ELR (cell line): Measurements from ENCODE around the gene AGPAT4.

ENCODE experiments used
- DNase-seq: peaks from one replicate; pipeline ENCODE4 v3.0.0-alpha.2; 2015; ENCODE audit warnings: low read depth

The AGPAT4 gene

DNA sequence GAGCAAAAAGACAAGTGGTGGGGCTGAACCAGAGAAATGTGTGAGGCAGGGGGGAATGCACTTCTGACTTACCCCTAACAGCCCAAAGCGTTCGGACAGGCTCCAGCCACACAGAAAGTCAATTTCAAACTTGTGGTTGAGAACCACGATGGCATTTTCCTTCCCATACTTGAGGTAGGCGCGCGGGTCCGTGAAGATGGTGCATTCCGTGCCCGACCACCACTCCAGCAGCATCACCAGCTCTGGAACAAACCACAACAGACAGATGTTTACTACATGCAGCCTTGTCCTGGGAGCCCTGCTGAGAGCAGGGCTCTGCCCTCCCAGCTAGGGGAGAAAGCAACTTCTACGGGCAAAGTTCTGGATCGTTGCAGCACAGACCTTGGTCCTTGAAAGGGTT lies 107.7 kb downstream of the AGPAT4 start:
- DNase-seq = no peak

GRCh38 chr6:161164182-161164625 lies 109.7 kb downstream of the AGPAT4 start:
- no peak for DNase-seq

DNA sequence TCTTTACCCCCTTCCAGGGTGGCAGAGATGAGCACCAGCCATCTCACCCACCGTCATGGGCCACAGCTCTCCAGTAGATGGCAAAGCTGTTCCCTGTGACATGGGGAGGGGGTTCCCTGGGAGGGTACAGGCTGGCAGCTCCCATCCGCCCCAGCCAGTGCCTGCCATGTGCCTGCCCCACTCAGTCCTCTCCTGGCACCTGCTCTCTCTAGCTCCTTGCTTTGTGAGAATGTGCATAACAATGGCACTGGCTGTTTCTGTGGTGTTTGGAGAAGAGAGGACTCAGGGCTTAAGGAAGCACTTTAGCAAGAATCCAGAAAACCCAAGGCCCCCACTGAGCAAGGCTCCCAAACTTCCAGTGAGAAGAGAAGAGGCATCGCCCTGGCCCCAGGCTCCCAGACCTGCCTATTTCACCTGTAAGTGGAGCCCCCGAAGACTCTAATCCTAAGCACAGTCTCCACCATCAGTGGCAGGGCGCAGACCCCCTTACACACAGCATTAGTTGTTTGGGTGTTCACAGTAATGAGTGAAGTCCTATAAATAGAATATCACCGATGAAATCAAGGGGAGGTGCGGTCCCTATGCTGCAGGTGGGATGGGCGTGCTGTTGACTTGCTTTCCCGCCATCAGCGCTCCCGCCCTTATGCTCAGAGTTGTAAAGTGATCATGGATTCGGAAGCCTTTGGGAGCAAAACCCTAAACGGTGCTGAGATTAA lies 110.2 kb downstream of the AGPAT4 start:
- DNase-seq = no peak

- no peak for DNase-seq
Observed at GRCh38 chr6:161162722-161163121, 111.1 kb downstream of the AGPAT4 start.

DNA sequence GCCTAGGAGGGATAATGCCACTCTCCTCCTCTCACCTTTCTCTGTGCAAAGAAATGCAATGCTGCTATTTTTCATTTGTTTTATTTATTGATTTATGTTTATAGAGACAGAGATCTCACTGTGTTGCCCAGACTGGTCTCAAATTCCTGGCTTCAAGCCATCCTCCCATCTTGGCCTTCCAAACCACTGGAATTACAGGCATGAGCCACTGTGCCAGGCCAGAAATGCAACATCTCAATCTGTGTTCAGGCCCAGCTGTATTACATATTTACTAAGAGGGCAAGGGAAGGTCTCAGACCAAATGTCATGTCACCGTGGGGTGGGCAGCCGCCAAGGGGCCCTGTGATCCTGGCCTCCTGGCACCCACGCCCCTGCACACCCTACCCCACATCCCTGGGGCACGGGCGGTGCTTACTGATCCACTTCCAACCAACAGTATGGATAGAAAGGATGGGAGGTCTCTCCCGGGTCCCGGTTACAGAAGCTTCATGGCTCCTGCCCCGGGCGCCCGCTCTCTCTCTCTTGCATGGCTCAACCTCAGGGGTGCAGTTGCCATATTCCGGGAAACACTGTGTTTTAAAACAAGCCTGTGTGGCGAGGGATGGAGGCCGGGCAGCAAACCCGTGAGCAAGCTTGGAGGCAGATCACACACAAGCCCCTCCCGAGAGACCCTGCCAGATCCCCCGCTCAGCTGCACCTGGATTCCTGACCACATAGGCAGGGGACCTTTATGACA lies 111.8 kb downstream of the AGPAT4 start:
- no peak for DNase-seq

DNA sequence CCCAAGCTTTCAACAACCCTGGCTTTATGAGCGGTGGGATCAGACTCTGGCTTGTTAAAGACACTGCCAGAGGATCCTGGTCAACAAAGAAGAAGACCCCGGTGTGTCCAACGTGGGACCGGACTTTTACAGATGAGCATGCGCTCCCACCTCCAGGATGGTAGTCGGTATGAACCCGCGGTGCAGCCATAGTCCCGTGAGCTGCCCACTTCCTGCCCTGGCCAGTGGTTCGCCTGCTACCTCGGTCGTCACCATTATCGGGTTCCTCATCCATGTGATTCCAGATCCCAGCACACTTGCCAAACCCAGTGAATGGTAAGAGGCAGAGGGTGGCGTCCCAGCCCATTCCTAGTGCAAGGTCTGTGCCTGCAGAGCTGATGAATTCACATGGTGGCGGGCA lies 112.7 kb downstream of the AGPAT4 start:
- DNase-seq = no peak

GRCh38 chr6:161154796-161155335 lies 119.0 kb downstream of the AGPAT4 start:
- no peak for DNase-seq

GRCh38 chr6:161153725-161154124 lies 120.1 kb downstream of the AGPAT4 start:
- no peak for DNase-seq

DNA sequence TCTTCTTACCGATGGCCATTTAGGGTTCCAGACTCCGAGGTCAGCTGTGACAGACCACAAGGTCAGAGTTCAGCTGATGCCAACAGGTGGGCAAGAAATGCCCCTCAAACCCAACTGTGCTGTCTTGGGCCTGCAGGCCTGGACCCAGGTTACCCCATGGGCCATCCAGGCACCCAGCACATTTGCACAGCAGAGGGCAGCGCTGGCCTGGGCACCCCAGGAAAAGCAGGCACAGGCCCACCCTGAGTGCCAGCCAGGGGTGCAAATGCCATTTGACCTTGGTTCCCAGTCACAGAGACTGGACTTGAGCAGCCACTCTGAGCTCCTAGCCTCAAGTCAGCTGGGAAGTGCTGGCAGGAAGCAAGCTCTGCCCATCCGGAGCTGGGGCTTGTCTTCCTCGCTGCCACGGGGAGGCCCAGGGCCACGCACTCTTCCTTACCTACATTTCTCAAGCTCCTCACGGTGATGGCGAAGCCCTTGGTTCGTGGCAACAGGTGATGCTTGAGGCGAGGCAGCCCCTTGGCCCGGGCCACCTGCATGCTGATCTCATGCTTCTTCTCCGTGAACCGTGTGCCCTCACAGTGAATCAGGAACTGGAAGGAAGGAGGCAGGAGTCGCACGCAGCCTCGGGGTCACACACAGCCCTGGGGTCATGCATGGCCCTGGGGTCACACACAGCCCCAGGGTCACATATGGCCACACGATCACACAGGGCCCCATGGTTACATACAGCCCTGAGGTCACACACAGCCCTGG lies 120.8 kb downstream of the AGPAT4 start:
- DNase-seq = peak; percentile 37

- DNase-seq = no peak
Observed at GRCh38 chr6:161152527-161152862, 121.4 kb downstream of the AGPAT4 start.

GRCh38 chr6:161151660-161152526 lies 122.0 kb downstream of the AGPAT4 start:
- DNase-seq = no peak

GRCh38 chr6:161151059-161151645 lies 122.7 kb downstream of the AGPAT4 start:
- DNase-seq = no peak

GRCh38 chr6:161150566-161150965 lies 123.3 kb downstream of the AGPAT4 start:
- DNase-seq = no peak

DNA sequence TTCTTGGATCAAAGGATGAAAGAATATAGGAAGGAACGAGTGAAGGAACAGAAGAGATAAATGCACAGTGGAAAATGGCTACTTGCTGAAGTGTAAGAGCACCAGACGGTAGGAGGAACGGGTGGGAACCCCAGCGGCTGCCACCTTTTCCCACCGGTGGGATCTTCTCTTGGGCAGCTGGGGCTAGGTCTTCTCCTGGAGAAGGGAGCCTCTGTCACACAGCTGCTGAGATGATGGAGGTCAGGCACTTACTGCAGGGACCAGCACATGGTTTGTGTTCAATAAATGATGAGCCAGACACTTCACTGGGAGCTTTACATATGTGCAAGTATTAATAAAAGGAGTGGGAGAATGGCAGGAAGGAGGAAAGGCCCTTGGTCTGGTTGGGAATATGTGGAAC lies 123.7 kb downstream of the AGPAT4 start:
- no peak for DNase-seq

DNA sequence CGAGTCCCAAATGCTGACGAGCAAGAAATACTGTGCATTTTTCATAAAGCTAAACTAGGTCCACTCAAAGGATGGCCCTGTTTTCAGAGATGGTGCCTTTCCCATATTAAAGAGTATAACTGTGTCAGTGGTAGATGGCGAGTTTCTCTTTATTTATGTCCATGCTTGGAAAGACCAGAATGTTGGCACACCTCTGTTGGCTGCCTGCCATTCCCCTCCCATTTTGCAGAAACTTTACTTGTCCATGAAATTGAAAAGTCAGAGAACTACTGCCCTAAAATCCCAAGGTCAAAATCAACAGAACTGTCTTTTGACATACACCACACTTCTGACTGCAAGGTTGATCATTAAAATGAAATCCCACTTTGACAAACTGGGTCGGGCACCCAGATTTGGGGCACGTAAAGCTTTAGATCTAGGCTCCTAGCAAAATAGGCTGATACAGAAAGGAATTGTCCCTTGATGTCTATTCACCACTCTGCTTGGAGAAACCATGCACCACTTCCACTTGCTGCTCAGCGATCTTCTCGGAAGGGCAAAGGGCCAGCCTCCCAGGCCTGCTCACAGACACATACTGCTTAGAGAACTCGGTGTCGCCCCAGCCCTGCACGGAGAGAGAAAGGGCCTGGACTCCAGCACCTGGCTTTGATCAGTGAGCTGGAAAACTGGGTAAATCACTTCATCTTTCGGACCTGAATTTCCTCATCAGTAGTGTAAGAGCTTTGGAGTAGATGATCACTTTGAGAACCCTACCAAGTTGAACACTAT lies 130.0 kb downstream of the AGPAT4 start:
- no peak for DNase-seq

GRCh38 chr6:161142957-161143296 lies 130.9 kb downstream of the AGPAT4 start:
- DNase-seq = no peak

DNA sequence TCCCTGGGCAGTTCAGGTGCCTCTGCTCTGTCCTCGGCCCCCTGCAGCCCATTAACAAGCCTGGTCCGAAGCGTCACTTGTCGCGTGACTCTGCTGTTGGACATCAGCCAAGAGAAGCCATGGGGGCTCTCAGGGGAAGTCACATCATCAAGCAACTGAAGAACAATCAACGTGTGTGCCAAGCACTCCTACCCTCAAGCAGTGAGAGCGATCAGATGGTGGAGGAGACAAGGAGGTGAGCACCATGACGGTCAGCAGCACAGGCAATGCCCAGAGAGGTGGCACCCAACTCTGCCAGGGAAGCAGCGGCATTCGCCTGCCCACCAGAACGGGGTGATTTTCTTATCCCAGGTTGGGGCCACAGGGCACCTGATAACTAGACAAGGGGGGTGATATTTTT lies 132.7 kb downstream of the AGPAT4 start:
- DNase-seq = no peak

DNA sequence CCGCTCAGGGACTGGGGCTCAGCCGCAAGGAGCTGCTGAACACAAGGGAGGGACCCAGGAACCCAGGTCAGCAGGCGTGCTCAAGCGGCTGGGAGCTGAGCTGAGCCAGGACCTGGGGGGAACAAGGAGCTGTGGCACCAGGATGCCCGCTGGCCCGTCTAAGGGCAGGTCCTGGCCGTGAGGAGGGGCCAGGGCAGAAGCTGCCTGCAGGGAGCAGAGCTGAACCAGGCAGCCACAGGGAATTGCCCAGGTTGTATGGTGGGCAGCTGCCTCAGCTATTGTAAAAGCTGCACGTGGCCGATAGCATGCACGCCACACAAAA lies 133.3 kb downstream of the AGPAT4 start:
- DNase-seq = no peak

DNA sequence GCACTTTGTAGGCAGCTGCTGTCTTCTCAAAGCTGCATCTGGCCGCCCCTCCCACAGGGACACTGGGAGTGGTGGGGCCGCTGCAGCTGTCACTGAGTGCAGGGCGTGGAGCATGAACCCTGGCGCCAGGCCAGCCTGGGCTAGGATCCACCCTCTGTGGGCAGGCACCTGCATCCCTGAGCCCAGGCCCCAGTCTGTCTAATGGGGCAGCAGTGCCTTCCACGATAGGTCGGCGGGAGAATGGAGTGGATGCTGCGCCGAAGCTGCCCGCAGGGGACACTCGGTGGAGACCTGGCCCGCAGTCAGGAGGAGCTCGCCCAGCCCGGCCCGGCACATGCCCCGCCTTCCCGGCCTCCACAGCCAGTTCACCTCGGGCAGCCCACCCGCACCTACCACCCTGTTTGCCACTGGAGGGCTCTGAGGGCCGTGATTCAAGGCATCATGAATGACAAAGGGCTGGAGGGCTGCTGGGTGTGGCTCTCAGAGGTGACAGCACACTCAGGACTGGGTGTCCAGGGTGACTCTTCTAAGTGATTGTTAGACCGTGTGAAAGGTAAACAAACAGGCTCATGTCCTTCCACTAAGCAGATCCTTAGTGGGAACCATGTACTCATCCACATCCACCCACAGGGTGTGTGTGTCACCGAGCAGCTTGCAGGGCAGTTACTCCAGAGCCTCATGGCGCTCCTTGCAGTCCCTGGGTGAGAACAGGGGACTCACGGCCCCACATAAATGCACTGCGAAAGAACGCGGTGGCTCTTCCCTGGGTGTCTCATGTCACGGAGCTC lies 133.9 kb downstream of the AGPAT4 start:
- DNase-seq = peak; percentile 37

- no peak for DNase-seq
Observed at GRCh38 chr6:161139304-161139765, 134.5 kb downstream of the AGPAT4 start.
